Testis (tissue), 3 donors: Measurements from ENCODE around the gene PTPRK. TPM values are rescaled to one million over a fixed set of nuclear protein-coding genes. Genes with fewer than 3 reads are reported as not detected.

Experiments
- DNase-seq: peaks from one replicate; pipeline ENCODE4 v3.0.0-alpha.2; 2019
- H3K27ac ChIP-seq, 2 donors: fragments of 200-600 bp; sonication (generic); one replicate each; pipeline ENCODE4 v1.5.1; 2019
- H3K27me3 ChIP-seq: fragments of 200-600 bp; sonication (generic); one replicate; pipeline ENCODE4 v1.5.1; 2019
- H3K36me3 ChIP-seq: fragments of 200-600 bp; sonication (generic); one replicate; pipeline ENCODE4 v1.5.1; 2017; ENCODE audit warnings: low read depth; ENCODE audit errors: missing control alignments
- H3K4me1 ChIP-seq: fragments of 200-600 bp; sonication (generic); one replicate; pipeline ENCODE4 v1.5.1; 2019
- H3K4me3 ChIP-seq, 2 donors: fragments of 200-600 bp; sonication (generic); one replicate each; pipeline ENCODE4 v1.5.1; 2017 to 2019
- H3K9me3 ChIP-seq: fragments of 200-600 bp; sonication (generic); one replicate; pipeline ENCODE4 v1.5.1; 2017
- POLR2A ChIP-seq: fragments of 450-650 bp; IDR thresholded peaks from one replicate; pipeline ENCODE4 v1.6.1; 2017; ENCODE audit warnings: antibody characterized with exemption, mild to moderate bottlenecking, moderate library complexity
- WGBS, 2 donors: methylation state at CpG; one replicate each; pipeline ENCODE4 v1.1.5; 2018; 5-methylcytosine and 5-hydroxymethylcytosine counted together
- intact Hi-C: fragments of 100-400 bp; cut with DNase I; formaldehyde crosslinking; loops from one replicate; pipeline ENCODE4 v1.15.1; 2023; ENCODE audit warnings: low total_unique reads
- polyA plus RNA-seq: library from polyadenylated mRNA; stranded (reverse); fragments of 350-450 nt; fragmentation: Illumina TruSeq; extraction: RNeasy Lipid Tissue Mini Kit (QIAGEN cat#74804); gene quantifications from one replicate; pipeline ENCODE4 v1.2.3, GENCODE V29; 2014; ENCODE audit warnings: low read depth, low replicate concordance; ENCODE audit not compliant: insufficient read depth
- total RNA-seq, 2 donors: library from RNA; depleted of rRNA; stranded (reverse); fragments of >200 nt; gene quantifications; one replicate each; pipeline ENCODE4 v1.2.3, GENCODE V29; 2016
- TF ChIP-seq, protein P1 (sequence below), 3 experiments: fragments of 450-650 bp in 2 of 3; fragments of 200-600 bp in 1 of 3; sonication (generic) in 1 of 3; IDR thresholded peaks; one replicate each; pipeline ENCODE4 v1.5.1; 2016 to 2019; ENCODE audit warnings: antibody characterized with exemption in 3 of 3, mild to moderate bottlenecking in 2 of 3, moderate library complexity in 1 of 3

PTPRK gene
- total and polyA plus RNA-seq, 3 donors from 2014 or later: 9.1 to 13.3 (median 12.5) TPM

GRCh38 chr6:128526152-128526914 is 5.9 kb upstream of the PTPRK start:
- no peak for DNase-seq
- Histone ChIP-seq H3K9me3 (no peaks in the 10 kb centered on the region), H3K27me3 (no peaks in the 10 kb centered on the region), H3K36me3 (no peaks in the 10 kb centered on the region), H3K27ac (no peak overlapping the region), H3K4me1 (no peaks in the 10 kb centered on the region), H3K4me3 (no peak overlapping the region)
- TF ChIP-seq, protein P1, sequence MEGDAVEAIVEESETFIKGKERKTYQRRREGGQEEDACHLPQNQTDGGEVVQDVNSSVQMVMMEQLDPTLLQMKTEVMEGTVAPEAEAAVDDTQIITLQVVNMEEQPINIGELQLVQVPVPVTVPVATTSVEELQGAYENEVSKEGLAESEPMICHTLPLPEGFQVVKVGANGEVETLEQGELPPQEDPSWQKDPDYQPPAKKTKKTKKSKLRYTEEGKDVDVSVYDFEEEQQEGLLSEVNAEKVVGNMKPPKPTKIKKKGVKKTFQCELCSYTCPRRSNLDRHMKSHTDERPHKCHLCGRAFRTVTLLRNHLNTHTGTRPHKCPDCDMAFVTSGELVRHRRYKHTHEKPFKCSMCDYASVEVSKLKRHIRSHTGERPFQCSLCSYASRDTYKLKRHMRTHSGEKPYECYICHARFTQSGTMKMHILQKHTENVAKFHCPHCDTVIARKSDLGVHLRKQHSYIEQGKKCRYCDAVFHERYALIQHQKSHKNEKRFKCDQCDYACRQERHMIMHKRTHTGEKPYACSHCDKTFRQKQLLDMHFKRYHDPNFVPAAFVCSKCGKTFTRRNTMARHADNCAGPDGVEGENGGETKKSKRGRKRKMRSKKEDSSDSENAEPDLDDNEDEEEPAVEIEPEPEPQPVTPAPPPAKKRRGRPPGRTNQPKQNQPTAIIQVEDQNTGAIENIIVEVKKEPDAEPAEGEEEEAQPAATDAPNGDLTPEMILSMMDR (IDR thresholded peaks at IDR 0.05): no peak
- no peak for TF ChIP-seq POLR2A
- intact Hi-C loops: no loop called here
- WGBS, 2 donors: 92 to 94% methylated on average over 5 of the region's 5 CpGs

DNA sequence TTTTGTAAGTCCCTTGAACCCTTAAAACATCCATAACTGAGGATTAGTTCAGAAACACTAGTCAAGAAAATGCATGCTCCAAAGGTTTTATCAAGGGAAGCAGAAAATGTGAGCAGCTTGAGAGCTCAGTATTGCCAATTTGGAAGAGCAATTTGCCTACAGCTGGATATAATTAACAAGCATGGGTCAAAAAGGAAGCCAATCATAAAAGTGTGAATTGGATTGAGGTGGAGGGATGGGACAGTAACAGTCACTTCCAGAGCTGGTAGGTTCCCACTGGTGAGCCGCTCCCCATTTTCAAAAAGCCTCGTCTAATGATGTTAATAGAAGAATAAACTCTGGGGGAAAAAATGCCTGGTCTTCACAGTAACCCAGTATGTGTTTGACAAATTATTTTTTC is 5.0 kb upstream of the PTPRK start:
- WGBS, 2 donors: 84 to 88% methylated on average over 2 of the region's 2 CpGs
- TF ChIP-seq POLR2A: no peak
- TF ChIP-seq, protein P1 (IDR thresholded peaks at IDR 0.05): no peak
- DNase-seq: no peak
- H3K4me3 ChIP-seq: no peak overlapping the region
- H3K27me3 ChIP-seq: no peaks in the 10 kb centered on the region
- H3K4me1 ChIP-seq: no peaks in the 10 kb centered on the region
- H3K36me3 ChIP-seq: no peaks in the 10 kb centered on the region
- no peak overlapping the region for H3K27ac ChIP-seq
- H3K9me3 ChIP-seq: no peaks in the 10 kb centered on the region
- intact Hi-C loops: no loop called here

DNA sequence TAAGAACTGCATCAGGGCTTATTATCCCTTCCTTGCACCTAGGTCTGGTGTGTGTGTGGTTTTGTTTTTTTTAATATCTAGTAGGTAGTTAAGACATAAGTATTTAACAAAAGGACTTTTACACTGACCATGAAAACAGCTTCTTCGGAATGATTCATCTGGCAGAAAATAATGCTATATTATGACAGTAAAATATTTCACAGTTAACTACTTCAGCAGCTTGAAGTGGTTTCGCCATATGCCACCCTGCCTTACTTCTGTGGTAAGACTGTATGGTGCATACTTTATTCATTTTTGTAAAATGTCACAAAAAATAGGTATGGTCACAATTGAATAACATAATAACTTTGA is 858 bp upstream of the PTPRK start:
- Histone ChIP-seq H3K9me3 (no peaks in the 10 kb centered on the region), H3K27me3 (no peaks in the 10 kb centered on the region), H3K36me3 (no peaks in the 10 kb centered on the region), H3K4me1 (no peaks in the 10 kb centered on the region), H3K27ac (peak overlapping the region; percentile 86 to 89), H3K4me3 (peak overlapping the region; percentile 74 to 89)
- intact Hi-C loops: no loop called here
- WGBS, 2 donors: 34% methylated on average over 2 of the region's 2 CpGs
- TF ChIP-seq, protein P1 (IDR thresholded peaks at IDR 0.05): no peak
- TF ChIP-seq POLR2A: no peak
- no peak for DNase-seq

- Histone ChIP-seq H3K9me3 (no peaks in the 10 kb centered on the region), H3K4me1 (no peaks in the 10 kb centered on the region), H3K4me3 (peak overlapping the region; percentile 74 to 89), H3K36me3 (no peaks in the 10 kb centered on the region), H3K27me3 (no peaks in the 10 kb centered on the region), H3K27ac (peak overlapping the region; percentile 86 to 89)
- no peak for TF ChIP-seq POLR2A
- TF ChIP-seq, protein P1 (IDR thresholded peaks at IDR 0.05): no peak
- intact Hi-C loops: no loop called here
- 0 to 1% methylated on average over 2 to 34 of the region's 39 CpGs for WGBS, 2 donors
- DNase-seq: no peak
Measured at GRCh38 chr6:128519931-128520435, 416 bp downstream of the PTPRK start.
